ENCODE measurements around the gene RBM44. TPM values are rescaled to one million over a fixed set of nuclear protein-coding genes. Genes with fewer than 3 reads are reported as not detected.

The RBM44 gene
- total and polyA plus RNA-seq, 2 experiments from 2014 or later = 0.53 to 0.76 TPM

- H3K9me2 ChIP-seq (replicated peaks; ENCODE audit: insufficient read depth) = no peaks in the 10 kb centered on the region
- no peak overlapping the region for H3K4me3 ChIP-seq
- TF ChIP-seq, protein P1, sequence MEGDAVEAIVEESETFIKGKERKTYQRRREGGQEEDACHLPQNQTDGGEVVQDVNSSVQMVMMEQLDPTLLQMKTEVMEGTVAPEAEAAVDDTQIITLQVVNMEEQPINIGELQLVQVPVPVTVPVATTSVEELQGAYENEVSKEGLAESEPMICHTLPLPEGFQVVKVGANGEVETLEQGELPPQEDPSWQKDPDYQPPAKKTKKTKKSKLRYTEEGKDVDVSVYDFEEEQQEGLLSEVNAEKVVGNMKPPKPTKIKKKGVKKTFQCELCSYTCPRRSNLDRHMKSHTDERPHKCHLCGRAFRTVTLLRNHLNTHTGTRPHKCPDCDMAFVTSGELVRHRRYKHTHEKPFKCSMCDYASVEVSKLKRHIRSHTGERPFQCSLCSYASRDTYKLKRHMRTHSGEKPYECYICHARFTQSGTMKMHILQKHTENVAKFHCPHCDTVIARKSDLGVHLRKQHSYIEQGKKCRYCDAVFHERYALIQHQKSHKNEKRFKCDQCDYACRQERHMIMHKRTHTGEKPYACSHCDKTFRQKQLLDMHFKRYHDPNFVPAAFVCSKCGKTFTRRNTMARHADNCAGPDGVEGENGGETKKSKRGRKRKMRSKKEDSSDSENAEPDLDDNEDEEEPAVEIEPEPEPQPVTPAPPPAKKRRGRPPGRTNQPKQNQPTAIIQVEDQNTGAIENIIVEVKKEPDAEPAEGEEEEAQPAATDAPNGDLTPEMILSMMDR (IDR thresholded peaks at IDR 0.05; ENCODE audit: poor library complexity) = no peak
- no peak for TF ChIP-seq EZH2 (IDR thresholded peaks at IDR 0.05; ENCODE audit: borderline replicate concordance)
- no peaks in the 10 kb centered on the region for H3K27me3 ChIP-seq
- no peaks in the 10 kb centered on the region for H3K9me3 ChIP-seq (ENCODE audit: low read depth)
- H3K79me2 ChIP-seq = peaks cover 18% of the 10 kb centered on the region
- no peaks in the 10 kb centered on the region for H3K36me3 ChIP-seq (replicated peaks; ENCODE audit: insufficient read depth, low read depth)
- no peak overlapping the region for H2AFZ ChIP-seq
- DNase-seq (ENCODE audit: low spot score) = no peak
- H4K20me1 ChIP-seq (ENCODE audit: insufficient read depth, poor library complexity, severe bottlenecking) = no peaks in the 10 kb centered on the region
- peaks cover 25% of the 10 kb centered on the region for H3K4me1 ChIP-seq (ENCODE audit: insufficient read depth)
- 26% methylated on average over 15 of the region's 15 CpGs for WGBS (ENCODE audit: low lambda C conversion rate, missing lambda C conversion rate)
- peak overlapping the region; percentile 82 for H3K27ac ChIP-seq
- H3K4me2 ChIP-seq = peak overlapping the region; percentile 92
These were observed 60.5 kb downstream of the RBM44 start for GRCh38 chr2:237859082-237859433.

DNA sequence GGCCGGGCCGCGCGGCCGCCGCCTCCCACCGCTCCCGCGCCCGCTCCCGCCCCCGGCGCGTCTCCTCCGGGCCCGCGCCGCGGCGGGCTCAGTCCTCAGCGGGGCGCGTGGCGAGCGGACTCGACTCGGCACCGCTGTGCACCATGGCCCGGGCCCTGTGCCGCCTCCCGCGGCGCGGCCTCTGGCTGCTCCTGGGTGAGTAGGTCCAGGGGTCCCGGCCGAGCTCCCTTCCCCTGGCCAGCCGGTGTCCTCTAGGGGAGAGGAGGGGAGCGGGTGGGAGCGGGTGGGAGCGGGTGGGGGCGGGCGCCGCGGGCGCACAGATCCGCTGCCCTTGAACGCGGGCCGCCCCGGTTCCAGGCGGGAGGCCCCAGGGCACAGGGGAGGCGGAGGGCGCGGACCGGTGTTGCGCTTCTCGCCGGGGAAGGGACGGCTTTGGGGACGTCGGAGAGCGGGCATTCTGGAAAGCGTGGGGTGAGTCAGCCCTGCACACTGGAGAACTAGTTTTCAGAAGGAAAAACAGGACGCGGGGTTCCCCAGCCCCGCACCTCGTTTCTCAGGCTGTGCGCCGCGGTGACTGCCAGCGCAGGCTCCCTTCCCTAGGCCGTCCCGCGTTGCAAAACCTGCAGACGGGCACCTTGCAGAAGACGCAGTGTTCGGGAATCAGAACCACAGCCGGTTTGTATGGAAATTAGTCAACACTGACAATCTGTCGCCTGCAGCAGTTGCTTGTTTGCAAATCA, 61.1 kb downstream of the RBM44 start, which contains the start of gene RAMP1:
TSS of gene RAMP1 (plus strand) at position 91 of the 740 bp plus-strand sequence. CDS start at position 144, 53 bp downstream.
- Histone ChIP-seq H3K27me3 (no peaks in the 10 kb centered on the region), H2AFZ (peak within 1 kb of the TSS; percentile 24), H3K4me1 (ENCODE audit: insufficient read depth) (peaks cover 31% of the 10 kb centered on the region), H3K9me3 (ENCODE audit: low read depth) (no peaks in the 10 kb centered on the region), H3K36me3 (replicated peaks; ENCODE audit: insufficient read depth, low read depth) (no peaks in the 10 kb centered on the region), H3K9me2 (replicated peaks; ENCODE audit: insufficient read depth) (no peaks in the 10 kb centered on the region), H3K27ac (peak within 1 kb of the TSS; percentile 82), H3K4me2 (peak within 1 kb of the TSS; percentile 92), H3K4me3 (peak within 1 kb of the TSS; percentile 65), H3K79me2 (peaks cover 24% of the 10 kb centered on the region), H4K20me1 (ENCODE audit: insufficient read depth, poor library complexity, severe bottlenecking) (no peaks in the 10 kb centered on the region)
- TF ChIP-seq EZH2phosphoT487 (IDR thresholded peaks at IDR 0.05; ENCODE audit: low read depth, severe bottlenecking, unreplicated experiment) (no peak), EZH2 (IDR thresholded peaks at IDR 0.05; ENCODE audit: borderline replicate concordance) (no peak)
- TF ChIP-seq, protein P1 (IDR thresholded peaks at IDR 0.05; ENCODE audit: poor library complexity) = no peak
- peak; percentile 56 for DNase-seq (ENCODE audit: low spot score)
- WGBS (ENCODE audit: low lambda C conversion rate, missing lambda C conversion rate) = 2% methylated on average over 56 of the region's 79 CpGs

- TF ChIP-seq, protein P1 (IDR thresholded peaks at IDR 0.05; ENCODE audit: poor library complexity) = no peak
- no peak for TF ChIP-seq EZH2 (IDR thresholded peaks at IDR 0.05; ENCODE audit: borderline replicate concordance)
- TF ChIP-seq EZH2phosphoT487 (IDR thresholded peaks at IDR 0.05; ENCODE audit: low read depth, severe bottlenecking, unreplicated experiment) = no peak
- no peaks in the 10 kb centered on the region for H3K27me3 ChIP-seq
- peak overlapping the region; percentile 65 for H3K4me3 ChIP-seq
- no peaks in the 10 kb centered on the region for H3K9me2 ChIP-seq (replicated peaks; ENCODE audit: insufficient read depth)
- peaks cover 37% of the 10 kb centered on the region for H3K4me1 ChIP-seq (ENCODE audit: insufficient read depth)
- H3K9me3 ChIP-seq (ENCODE audit: low read depth) = no peaks in the 10 kb centered on the region
- H2AFZ ChIP-seq = peak overlapping the region; percentile 24
- no peaks in the 10 kb centered on the region for H4K20me1 ChIP-seq (ENCODE audit: insufficient read depth, poor library complexity, severe bottlenecking)
- H3K79me2 ChIP-seq = peaks cover 28% of the 10 kb centered on the region
- peak overlapping the region; percentile 92 for H3K4me2 ChIP-seq
- WGBS (ENCODE audit: low lambda C conversion rate, missing lambda C conversion rate) = 47% methylated on average over 22 of the region's 22 CpGs
- no peaks in the 10 kb centered on the region for H3K36me3 ChIP-seq (replicated peaks; ENCODE audit: insufficient read depth, low read depth)
- DNase-seq (ENCODE audit: low spot score) = no peak
- H3K27ac ChIP-seq = peak overlapping the region; percentile 82
These were observed 61.8 kb downstream of the RBM44 start for GRCh38 chr2:237860273-237860935.
